ENCODE measurements around the gene IVNS1ABP. TPM values are rescaled to one million over a fixed set of nuclear protein-coding genes. Genes with fewer than 3 reads are reported as not detected.

IVNS1ABP gene
- total and polyA plus RNA-seq, 10 of the 15 experiments (the other 5 are each of a cell fraction or from before 2014, with no cell fraction given): 19.2 to 154 (median 43.9) TPM

GRCh38 chr1:185311589-185312225 is 5.3 kb downstream of the IVNS1ABP start:
- Histone ChIP-seq H3K4me2 (ENCODE audit: control insufficient read depth, insufficient read depth) (peak overlapping the region; percentile 52; the same call in 1 of the 2 replicates), H3K27ac (ENCODE audit: control insufficient read depth, insufficient read depth) (no peak overlapping the region), H3K4me3 (no peak overlapping the region; the same call in 1 of the 2 replicates), H3K9ac (ENCODE audit: control insufficient read depth, insufficient read depth, low read length) (no peak overlapping the region), H2AFZ (ENCODE audit: control insufficient read depth, low read depth, low read length) (no peak overlapping the region), H4K20me1 (ENCODE audit: control insufficient read depth, insufficient read depth) (no peaks in the 10 kb centered on the region; the same call in 1 of the 2 replicates), H3K27me3 (replicated peaks in 1 of 2; ENCODE audit: control insufficient read depth in 2 of 2, insufficient read depth in 2 of 2, low read length in 1 of 2) (no peaks in the 10 kb centered on the region), H3K4me1 (ENCODE audit: control insufficient read depth, insufficient read depth, low read length) (no peaks in the 10 kb centered on the region; the same call in 1 of the 2 replicates), H3K9me3 (replicated peaks; ENCODE audit: control insufficient read depth, insufficient read depth, low read length) (no peaks in the 10 kb centered on the region), H3K79me2 (ENCODE audit: control insufficient read depth, insufficient read depth, low read length) (peaks cover 64% of the 10 kb centered on the region), H3K36me3 (ENCODE audit: control insufficient read depth in 2 of 2, insufficient read depth in 2 of 2, low read length in 1 of 2) (peaks cover 0 to 10% of the 10 kb centered on the region in 2 experiments; a peak in 3 of 4 replicates)
- BruUV-seq (replicated peaks): no TSS peak
- ATAC-seq (no peak), DNase-seq (ENCODE audit: low read depth, low spot score) (no peak), FAIRE-seq (peak; percentile 13)
- RAD21 ChIA-PET (ENCODE audit: unreplicated experiment): interaction anchor here (1.4 kb wide), 1 partner anchor 73 kb away, joined by 5 read pairs; no protein-coding TSS in a partner anchor
- intact Hi-C loops (cut with micrococcal nuclease; ENCODE audit: unreplicated experiment): no loop called here
- TF ChIP-seq, protein P1, sequence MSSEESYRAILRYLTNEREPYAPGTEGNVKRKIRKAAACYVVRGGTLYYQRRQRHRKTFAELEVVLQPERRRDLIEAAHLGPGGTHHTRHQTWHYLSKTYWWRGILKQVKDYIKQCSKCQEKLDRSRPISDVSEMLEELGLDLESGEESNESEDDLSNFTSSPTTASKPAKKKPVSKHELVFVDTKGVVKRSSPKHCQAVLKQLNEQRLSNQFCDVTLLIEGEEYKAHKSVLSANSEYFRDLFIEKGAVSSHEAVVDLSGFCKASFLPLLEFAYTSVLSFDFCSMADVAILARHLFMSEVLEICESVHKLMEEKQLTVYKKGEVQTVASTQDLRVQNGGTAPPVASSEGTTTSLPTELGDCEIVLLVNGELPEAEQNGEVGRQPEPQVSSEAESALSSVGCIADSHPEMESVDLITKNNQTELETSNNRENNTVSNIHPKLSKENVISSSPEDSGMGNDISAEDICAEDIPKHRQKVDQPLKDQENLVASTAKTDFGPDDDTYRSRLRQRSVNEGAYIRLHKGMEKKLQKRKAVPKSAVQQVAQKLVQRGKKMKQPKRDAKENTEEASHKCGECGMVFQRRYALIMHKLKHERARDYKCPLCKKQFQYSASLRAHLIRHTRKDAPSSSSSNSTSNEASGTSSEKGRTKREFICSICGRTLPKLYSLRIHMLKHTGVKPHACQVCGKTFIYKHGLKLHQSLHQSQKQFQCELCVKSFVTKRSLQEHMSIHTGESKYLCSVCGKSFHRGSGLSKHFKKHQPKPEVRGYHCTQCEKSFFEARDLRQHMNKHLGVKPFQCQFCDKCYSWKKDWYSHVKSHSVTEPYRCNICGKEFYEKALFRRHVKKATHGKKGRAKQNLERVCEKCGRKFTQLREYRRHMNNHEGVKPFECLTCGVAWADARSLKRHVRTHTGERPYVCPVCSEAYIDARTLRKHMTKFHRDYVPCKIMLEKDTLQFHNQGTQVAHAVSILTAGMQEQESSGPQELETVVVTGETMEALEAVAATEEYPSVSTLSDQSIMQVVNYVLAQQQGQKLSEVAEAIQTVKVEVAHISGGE (CRISPR knock-in tag; IDR thresholded peaks at IDR 0.05): no peak
- TF ChIP-seq CBX5 (IDR thresholded peaks at IDR 0.05; ENCODE audit: low read depth): no peak
- TF ChIP-seq, protein P2, sequence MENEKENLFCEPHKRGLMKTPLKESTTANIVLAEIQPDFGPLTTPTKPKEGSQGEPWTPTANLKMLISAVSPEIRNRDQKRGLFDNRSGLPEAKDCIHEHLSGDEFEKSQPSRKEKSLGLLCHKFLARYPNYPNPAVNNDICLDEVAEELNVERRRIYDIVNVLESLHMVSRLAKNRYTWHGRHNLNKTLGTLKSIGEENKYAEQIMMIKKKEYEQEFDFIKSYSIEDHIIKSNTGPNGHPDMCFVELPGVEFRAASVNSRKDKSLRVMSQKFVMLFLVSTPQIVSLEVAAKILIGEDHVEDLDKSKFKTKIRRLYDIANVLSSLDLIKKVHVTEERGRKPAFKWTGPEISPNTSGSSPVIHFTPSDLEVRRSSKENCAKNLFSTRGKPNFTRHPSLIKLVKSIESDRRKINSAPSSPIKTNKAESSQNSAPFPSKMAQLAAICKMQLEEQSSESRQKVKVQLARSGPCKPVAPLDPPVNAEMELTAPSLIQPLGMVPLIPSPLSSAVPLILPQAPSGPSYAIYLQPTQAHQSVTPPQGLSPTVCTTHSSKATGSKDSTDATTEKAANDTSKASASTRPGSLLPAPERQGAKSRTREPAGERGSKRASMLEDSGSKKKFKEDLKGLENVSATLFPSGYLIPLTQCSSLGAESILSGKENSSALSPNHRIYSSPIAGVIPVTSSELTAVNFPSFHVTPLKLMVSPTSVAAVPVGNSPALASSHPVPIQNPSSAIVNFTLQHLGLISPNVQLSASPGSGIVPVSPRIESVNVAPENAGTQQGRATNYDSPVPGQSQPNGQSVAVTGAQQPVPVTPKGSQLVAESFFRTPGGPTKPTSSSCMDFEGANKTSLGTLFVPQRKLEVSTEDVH (IDR thresholded peaks at IDR 0.05; ENCODE audit: low read depth, partially characterized antibody): no peak
- TF ChIP-seq, protein P3, sequence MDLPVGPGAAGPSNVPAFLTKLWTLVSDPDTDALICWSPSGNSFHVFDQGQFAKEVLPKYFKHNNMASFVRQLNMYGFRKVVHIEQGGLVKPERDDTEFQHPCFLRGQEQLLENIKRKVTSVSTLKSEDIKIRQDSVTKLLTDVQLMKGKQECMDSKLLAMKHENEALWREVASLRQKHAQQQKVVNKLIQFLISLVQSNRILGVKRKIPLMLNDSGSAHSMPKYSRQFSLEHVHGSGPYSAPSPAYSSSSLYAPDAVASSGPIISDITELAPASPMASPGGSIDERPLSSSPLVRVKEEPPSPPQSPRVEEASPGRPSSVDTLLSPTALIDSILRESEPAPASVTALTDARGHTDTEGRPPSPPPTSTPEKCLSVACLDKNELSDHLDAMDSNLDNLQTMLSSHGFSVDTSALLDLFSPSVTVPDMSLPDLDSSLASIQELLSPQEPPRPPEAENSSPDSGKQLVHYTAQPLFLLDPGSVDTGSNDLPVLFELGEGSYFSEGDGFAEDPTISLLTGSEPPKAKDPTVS (IDR thresholded peaks at IDR 0.05; ENCODE audit: low read depth, low read length): no peak
- no peak for TF ChIP-seq WRNIP1 (IDR thresholded peaks at IDR 0.05; ENCODE audit: borderline replicate concordance, low read depth, low read length)
- no peak for TF ChIP-seq DPF2 (IDR thresholded peaks at IDR 0.05)
- TF ChIP-seq PKNOX1 (IDR thresholded peaks at IDR 0.05): no peak
- TF ChIP-seq POLR2AphosphoS5 (IDR thresholded peaks at IDR 0.05; ENCODE audit: low read length): no peak
- TF ChIP-seq, protein P4, sequence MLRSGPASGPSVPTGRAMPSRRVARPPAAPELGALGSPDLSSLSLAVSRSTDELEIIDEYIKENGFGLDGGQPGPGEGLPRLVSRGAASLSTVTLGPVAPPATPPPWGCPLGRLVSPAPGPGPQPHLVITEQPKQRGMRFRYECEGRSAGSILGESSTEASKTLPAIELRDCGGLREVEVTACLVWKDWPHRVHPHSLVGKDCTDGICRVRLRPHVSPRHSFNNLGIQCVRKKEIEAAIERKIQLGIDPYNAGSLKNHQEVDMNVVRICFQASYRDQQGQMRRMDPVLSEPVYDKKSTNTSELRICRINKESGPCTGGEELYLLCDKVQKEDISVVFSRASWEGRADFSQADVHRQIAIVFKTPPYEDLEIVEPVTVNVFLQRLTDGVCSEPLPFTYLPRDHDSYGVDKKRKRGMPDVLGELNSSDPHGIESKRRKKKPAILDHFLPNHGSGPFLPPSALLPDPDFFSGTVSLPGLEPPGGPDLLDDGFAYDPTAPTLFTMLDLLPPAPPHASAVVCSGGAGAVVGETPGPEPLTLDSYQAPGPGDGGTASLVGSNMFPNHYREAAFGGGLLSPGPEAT (IDR thresholded peaks at IDR 0.05; ENCODE audit: low read depth): no peak
- TF ChIP-seq, protein P5, sequence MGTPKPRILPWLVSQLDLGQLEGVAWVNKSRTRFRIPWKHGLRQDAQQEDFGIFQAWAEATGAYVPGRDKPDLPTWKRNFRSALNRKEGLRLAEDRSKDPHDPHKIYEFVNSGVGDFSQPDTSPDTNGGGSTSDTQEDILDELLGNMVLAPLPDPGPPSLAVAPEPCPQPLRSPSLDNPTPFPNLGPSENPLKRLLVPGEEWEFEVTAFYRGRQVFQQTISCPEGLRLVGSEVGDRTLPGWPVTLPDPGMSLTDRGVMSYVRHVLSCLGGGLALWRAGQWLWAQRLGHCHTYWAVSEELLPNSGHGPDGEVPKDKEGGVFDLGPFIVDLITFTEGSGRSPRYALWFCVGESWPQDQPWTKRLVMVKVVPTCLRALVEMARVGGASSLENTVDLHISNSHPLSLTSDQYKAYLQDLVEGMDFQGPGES (IDR thresholded peaks at IDR 0.05): no peak
- no peak for TF ChIP-seq PAX8 (IDR thresholded peaks at IDR 0.05)
- POLR2A ChIA-PET: no interaction called here
- CTCF ChIA-PET: interaction anchor here (0.9 kb wide), 1 partner anchor 142 kb away, joined by 3 read pairs; no protein-coding TSS in a partner anchor
- in situ Hi-C loops (cut with MboI): loop anchor here (25.0 kb wide), 1 partner anchor 1051 kb away; no protein-coding TSS in a partner anchor
- SMC1A ChIA-PET (ENCODE audit: uncharacterized antibody, unreplicated experiment): interaction anchor here (0.6 to 1.4 kb wide), 2 partner anchors 10 to 226 kb away, joined by 3 to 4 read pairs; no protein-coding TSS in a partner anchor

Measured in GM12878 (cell line).